HEK293 (cell line): ENCODE data around the gene FBXW11.

Source experiments
- CTCF ChIA-PET: fragments of 350-600 bp; formaldehyde crosslinking; extraction: SDS; loops from one replicate; lab custom pipeline; 2021; ENCODE audit warnings: antibody characterized with exemption; lab: Yijun Ruan, JAX
- POLR2A ChIA-PET: fragments of 300-600 bp; formaldehyde crosslinking; extraction: SDS; loops from one replicate; lab custom pipeline; 2020; ENCODE audit warnings: antibody characterized with exemption, inconsistent platforms; lab: Yijun Ruan, JAX
- H3K27ac ChIP-seq: fragments of 200-500 bp; sonication (Bioruptor generic); 2 replicates; pipeline ENCODE4 v1.5.1; 2014; ENCODE audit warnings: low read depth, low read length, control low read depth, inconsistent platforms; ENCODE audit errors: extremely low read depth
- H3K36me3 ChIP-seq, 2 experiments: fragments of 200-500 bp in 1 of 2; sonication (Bioruptor generic) in 1 of 2; 1 replicate in 1 of 2; 2 replicates in 1 of 2; pipeline ENCODE4 v1.5.1; 2014 to 2017; ENCODE audit warnings: inconsistent platforms in 2 of 2, low read length in 2 of 2; ENCODE audit not compliant: control insufficient read depth in 2 of 2, insufficient read depth in 1 of 2
- H3K4me1 ChIP-seq: fragments of 200-500 bp; sonication (Bioruptor generic); 2 replicates; pipeline ENCODE4 v1.5.1; 2014; ENCODE audit warnings: mild to moderate bottlenecking, low read length, inconsistent platforms; ENCODE audit not compliant: control insufficient read depth, insufficient read depth
- H3K4me3 ChIP-seq: 2 replicates; pipeline ENCODE4 v1.5.1; 2011; ENCODE audit warnings: low read depth, mild to moderate bottlenecking, control low read depth, low read length, moderate library complexity
- H3K9me3 ChIP-seq: fragments of 200-500 bp; sonication (Bioruptor generic); 2 replicates; pipeline ENCODE4 v1.5.1; 2014; ENCODE audit warnings: low read depth, low read length, inconsistent platforms; ENCODE audit not compliant: control insufficient read depth, insufficient read depth
- BCL11A ChIP-seq: fragments of 450-650 bp; formaldehyde crosslinking; IDR thresholded peaks from 2 replicates; pipeline ENCODE4 v1.5.1; 2016; ENCODE audit warnings: low read depth, missing biosample characterization, missing genetic modification characterization
- GLIS1 ChIP-seq: fragments of 450-650 bp; formaldehyde crosslinking; IDR thresholded peaks from 2 replicates; pipeline ENCODE4 v1.5.1; 2016; ENCODE audit warnings: missing biosample characterization, missing genetic modification characterization
- KLF9 ChIP-seq: fragments of 450-650 bp; formaldehyde crosslinking; IDR thresholded peaks from 2 replicates; pipeline ENCODE4 v1.5.1; 2016; ENCODE audit warnings: missing biosample characterization, missing genetic modification characterization, low read depth
- MZF1 ChIP-seq: fragments of 450-650 bp; formaldehyde crosslinking; IDR thresholded peaks from 2 replicates; pipeline ENCODE4 v1.5.1; 2017; ENCODE audit warnings: missing biosample characterization, missing genetic modification characterization, borderline replicate concordance
- SALL2 ChIP-seq: fragments of 450-650 bp; formaldehyde crosslinking; IDR thresholded peaks from 2 replicates; pipeline ENCODE4 v1.5.0; 2017; ENCODE audit warnings: missing biosample characterization, mild to moderate bottlenecking, missing genetic modification characterization, borderline replicate concordance
- SCRT1 ChIP-seq: fragments of 450-650 bp; formaldehyde crosslinking; IDR thresholded peaks from 2 replicates; pipeline ENCODE4 v1.5.1; 2016; ENCODE audit warnings: missing biosample characterization, missing genetic modification characterization, borderline replicate concordance
- TCF7L2 ChIP-seq: IDR thresholded peaks from 2 replicates; pipeline ENCODE4 v1.6.1; 2011; ENCODE audit warnings: low read depth, mild to moderate bottlenecking, inconsistent platforms, low read length, moderate library complexity, borderline replicate concordance
- ZBTB7A ChIP-seq: fragments of 450-650 bp; formaldehyde crosslinking; IDR thresholded peaks from 2 replicates; pipeline ENCODE4 v1.5.1; 2016; ENCODE audit warnings: low read depth, missing biosample characterization, missing genetic modification characterization
- ZFP69B ChIP-seq: fragments of 450-650 bp; formaldehyde crosslinking; IDR thresholded peaks from 2 replicates; pipeline ENCODE4 v1.5.1; 2016; ENCODE audit warnings: missing biosample characterization, missing genetic modification characterization
- ZNF175 ChIP-seq: fragments of 450-650 bp; formaldehyde crosslinking; IDR thresholded peaks from 2 replicates; pipeline ENCODE4 v1.5.1; 2016; ENCODE audit warnings: missing biosample characterization, missing genetic modification characterization
- ZNF23 ChIP-seq: fragments of 450-650 bp; formaldehyde crosslinking; IDR thresholded peaks from 2 replicates; pipeline ENCODE4 v1.5.1; 2016; ENCODE audit warnings: missing biosample characterization, missing genetic modification characterization, borderline replicate concordance
- ZNF239 ChIP-seq: fragments of 450-650 bp; formaldehyde crosslinking; IDR thresholded peaks from 2 replicates; pipeline ENCODE4 v1.5.1; 2016; ENCODE audit warnings: missing biosample characterization, missing genetic modification characterization
- ZNF350 ChIP-seq: fragments of 450-650 bp; formaldehyde crosslinking; IDR thresholded peaks from 2 replicates; pipeline ENCODE4 v1.5.0; 2017; ENCODE audit warnings: missing biosample characterization, mild to moderate bottlenecking, missing genetic modification characterization
- ZNF404 ChIP-seq: fragments of 450-650 bp; formaldehyde crosslinking; IDR thresholded peaks from 2 replicates; pipeline ENCODE4 v1.5.1; 2017; ENCODE audit warnings: missing biosample characterization, missing genetic modification characterization
- ZNF449 ChIP-seq: fragments of 450-650 bp; formaldehyde crosslinking; IDR thresholded peaks from 2 replicates; pipeline ENCODE4 v1.5.1; 2017; ENCODE audit warnings: missing biosample characterization, mild to moderate bottlenecking, missing genetic modification characterization, moderate library complexity
- ZNF530 ChIP-seq: fragments of 450-650 bp; formaldehyde crosslinking; IDR thresholded peaks from 2 replicates; pipeline ENCODE4 v1.5.1; 2016; ENCODE audit warnings: low read depth, missing biosample characterization, missing genetic modification characterization
- ZNF677 ChIP-seq: fragments of 450-650 bp; IDR thresholded peaks from 2 replicates; pipeline ENCODE4 v1.5.0; 2018; ENCODE audit warnings: missing biosample characterization, mild to moderate bottlenecking, missing genetic modification characterization, moderate library complexity
- ZNF785 ChIP-seq: fragments of 450-650 bp; formaldehyde crosslinking; IDR thresholded peaks from 2 replicates; pipeline ENCODE4 v1.5.1; 2016; ENCODE audit warnings: missing biosample characterization, missing genetic modification characterization
- TF ChIP-seq, protein P1 (sequence below): fragments of 450-650 bp; formaldehyde crosslinking; IDR thresholded peaks from 2 replicates; pipeline ENCODE4 v1.5.1; 2016; ENCODE audit warnings: missing biosample characterization, missing genetic modification characterization
- TF ChIP-seq, protein P2 (sequence below): fragments of 450-650 bp; formaldehyde crosslinking; IDR thresholded peaks from 2 replicates; pipeline ENCODE4 v1.5.1; 2016; ENCODE audit warnings: missing biosample characterization, missing genetic modification characterization
- TF ChIP-seq, protein P3 (sequence below): fragments of 450-650 bp; formaldehyde crosslinking; IDR thresholded peaks from 2 replicates; pipeline ENCODE4 v1.5.1; 2016; ENCODE audit warnings: missing biosample characterization, missing genetic modification characterization

Gene FBXW11

GRCh38 chr5:171867786-171868185, 138.7 kb downstream of the FBXW11 start (continued):
- TF ChIP-seq, protein P1, sequence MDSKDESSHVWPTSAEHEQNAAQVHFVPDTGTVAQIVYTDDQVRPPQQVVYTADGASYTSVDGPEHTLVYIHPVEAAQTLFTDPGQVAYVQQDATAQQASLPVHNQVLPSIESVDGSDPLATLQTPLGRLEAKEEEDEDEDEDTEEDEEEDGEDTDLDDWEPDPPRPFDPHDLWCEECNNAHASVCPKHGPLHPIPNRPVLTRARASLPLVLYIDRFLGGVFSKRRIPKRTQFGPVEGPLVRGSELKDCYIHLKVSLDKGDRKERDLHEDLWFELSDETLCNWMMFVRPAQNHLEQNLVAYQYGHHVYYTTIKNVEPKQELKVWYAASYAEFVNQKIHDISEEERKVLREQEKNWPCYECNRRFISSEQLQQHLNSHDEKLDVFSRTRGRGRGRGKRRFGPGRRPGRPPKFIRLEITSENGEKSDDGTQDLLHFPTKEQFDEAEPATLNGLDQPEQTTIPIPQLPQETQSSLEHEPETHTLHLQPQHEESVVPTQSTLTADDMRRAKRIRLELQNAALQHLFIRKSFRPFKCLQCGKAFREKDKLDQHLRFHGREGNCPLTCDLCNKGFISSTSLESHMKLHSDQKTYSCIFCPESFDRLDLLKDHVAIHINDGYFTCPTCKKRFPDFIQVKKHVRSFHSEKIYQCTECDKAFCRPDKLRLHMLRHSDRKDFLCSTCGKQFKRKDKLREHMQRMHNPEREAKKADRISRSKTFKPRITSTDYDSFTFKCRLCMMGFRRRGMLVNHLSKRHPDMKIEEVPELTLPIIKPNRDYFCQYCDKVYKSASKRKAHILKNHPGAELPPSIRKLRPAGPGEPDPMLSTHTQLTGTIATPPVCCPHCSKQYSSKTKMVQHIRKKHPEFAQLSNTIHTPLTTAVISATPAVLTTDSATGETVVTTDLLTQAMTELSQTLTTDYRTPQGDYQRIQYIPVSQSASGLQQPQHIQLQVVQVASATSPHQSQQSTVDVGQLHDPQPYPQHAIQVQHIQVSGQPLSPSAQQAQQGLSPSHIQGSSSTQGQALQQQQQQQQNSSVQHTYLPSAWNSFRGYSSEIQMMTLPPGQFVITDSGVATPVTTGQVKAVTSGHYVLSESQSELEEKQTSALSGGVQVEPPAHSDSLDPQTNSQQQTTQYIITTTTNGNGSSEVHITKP (tag by site-specific recombination) = no peak
- TF ChIP-seq MZF1 (tag by site-specific recombination) (no peak), GLIS1 (tag by site-specific recombination) (no peak)

DNA sequence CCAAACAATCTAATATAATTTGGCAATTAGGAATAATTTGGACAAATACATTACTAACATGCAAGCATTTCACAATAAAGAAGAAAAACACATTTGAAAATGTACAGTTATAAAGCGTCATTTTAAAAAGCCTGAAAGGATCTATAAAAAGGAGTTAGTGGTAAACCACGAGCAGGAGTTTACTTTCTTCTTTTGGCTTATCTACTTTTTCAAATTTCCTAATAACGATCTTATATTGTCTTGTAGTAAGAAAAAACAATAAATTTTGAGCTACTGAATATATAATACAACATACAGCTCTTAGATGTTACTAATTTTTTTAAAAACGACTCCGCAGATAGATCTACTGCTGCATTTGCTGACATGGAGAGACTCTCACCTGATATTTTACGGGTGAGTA, 141.0 kb downstream of the FBXW11 start:
- no peaks in the 10 kb centered on the region for H3K4me1 ChIP-seq
- no peaks in the 10 kb centered on the region for H3K9me3 ChIP-seq
- ChIA-PET POLR2A (no interaction called here), CTCF (no interaction called here)
- no peak overlapping the region for H3K27ac ChIP-seq
- peaks cover 0 to 46% of the 10 kb centered on the region in 2 experiments; a peak in 2 of 3 replicates for H3K36me3 ChIP-seq
- H3K4me3 ChIP-seq = no peak overlapping the region
- TF ChIP-seq ZNF404 (tag by site-specific recombination) = no peak

GRCh38 chr5:171863935-171864334, 142.5 kb downstream of the FBXW11 start:
- CTCF ChIA-PET = interaction anchor here (0.6 to 1.0 kb wide), 2 partner anchors 48 to 231 kb away, joined by 4 read pairs; no protein-coding TSS in a partner anchor
- H3K4me1 ChIP-seq = no peaks in the 10 kb centered on the region
- no peak for TF ChIP-seq SCRT1 (tag by site-specific recombination)
- no peaks in the 10 kb centered on the region for H3K9me3 ChIP-seq
- H3K4me3 ChIP-seq = no peak overlapping the region
- POLR2A ChIA-PET = no interaction called here
- peaks cover 0 to 35% of the 10 kb centered on the region in 2 experiments for H3K36me3 ChIP-seq
- H3K27ac ChIP-seq = no peak overlapping the region

DNA sequence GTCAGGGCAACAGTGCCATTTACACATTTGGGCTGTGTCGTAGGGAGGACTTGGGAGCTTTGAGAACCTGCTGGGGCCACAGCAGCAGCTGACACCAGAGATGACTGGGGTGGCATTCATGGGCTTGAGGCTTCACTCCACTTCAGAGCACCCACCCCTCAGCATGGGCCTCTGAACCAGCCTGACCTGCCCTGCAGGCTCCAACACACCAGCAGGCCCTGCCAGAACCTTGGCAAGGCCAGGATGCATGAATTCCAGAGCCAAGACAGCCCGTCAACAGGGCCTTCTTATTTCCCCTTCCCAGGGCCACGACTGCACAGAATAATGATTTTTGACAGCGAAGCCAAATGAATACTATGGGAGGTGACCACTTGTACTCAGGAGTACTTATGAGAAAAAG, 143.8 kb downstream of the FBXW11 start:
- POLR2A ChIA-PET = no interaction called here
- Histone ChIP-seq H3K4me1 (no peaks in the 10 kb centered on the region), H3K36me3 (peaks cover 0 to 23% of the 10 kb centered on the region in 2 experiments), H3K4me3 (no peak overlapping the region), H3K27ac (no peak overlapping the region), H3K9me3 (no peaks in the 10 kb centered on the region)
- CTCF ChIA-PET = no interaction called here
- TF ChIP-seq ZNF530 (tag by site-specific recombination) (no peak), ZBTB7A (no peak), GLIS1 (tag by site-specific recombination) (no peak), ZNF239 (tag by site-specific recombination) (no peak), ZNF785 (no peak), ZNF350 (tag by site-specific recombination) (no peak), KLF9 (tag by site-specific recombination) (no peak), SALL2 (tag by site-specific recombination) (no peak), ZFP69B (tag by site-specific recombination) (no peak), ZNF677 (tag by site-specific recombination) (no peak), ZNF449 (no peak), BCL11A (tag by site-specific recombination) (no peak), ZNF23 (tag by site-specific recombination) (no peak), TCF7L2 (no peak), ZNF175 (tag by site-specific recombination) (no peak)
- TF ChIP-seq, protein P2, sequence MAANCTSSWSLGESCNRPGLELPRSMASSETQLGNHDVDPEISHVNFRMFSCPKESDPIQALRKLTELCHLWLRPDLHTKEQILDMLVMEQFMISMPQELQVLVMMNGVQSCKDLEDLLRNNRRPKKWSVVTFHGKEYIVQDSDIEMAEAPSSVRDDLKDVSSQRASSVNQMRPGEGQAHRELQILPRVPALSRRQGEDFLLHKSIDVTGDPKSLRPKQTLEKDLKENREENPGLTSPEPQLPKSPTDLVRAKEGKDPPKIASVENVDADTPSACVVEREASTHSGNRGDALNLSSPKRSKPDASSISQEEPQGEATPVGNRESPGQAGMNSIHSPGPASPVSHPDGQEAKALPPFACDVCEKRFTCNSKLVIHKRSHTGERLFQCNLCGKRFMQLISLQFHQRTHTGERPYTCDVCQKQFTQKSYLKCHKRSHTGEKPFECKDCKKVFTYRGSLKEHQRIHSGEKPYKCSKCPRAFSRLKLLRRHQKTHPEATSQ (tag by site-specific recombination) = no peak
- TF ChIP-seq, protein P3, sequence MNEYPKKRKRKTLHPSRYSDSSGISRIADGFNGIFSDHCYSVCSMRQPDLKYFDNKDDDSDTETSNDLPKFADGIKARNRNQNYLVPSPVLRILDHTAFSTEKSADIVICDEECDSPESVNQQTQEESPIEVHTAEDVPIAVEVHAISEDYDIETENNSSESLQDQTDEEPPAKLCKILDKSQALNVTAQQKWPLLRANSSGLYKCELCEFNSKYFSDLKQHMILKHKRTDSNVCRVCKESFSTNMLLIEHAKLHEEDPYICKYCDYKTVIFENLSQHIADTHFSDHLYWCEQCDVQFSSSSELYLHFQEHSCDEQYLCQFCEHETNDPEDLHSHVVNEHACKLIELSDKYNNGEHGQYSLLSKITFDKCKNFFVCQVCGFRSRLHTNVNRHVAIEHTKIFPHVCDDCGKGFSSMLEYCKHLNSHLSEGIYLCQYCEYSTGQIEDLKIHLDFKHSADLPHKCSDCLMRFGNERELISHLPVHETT = no peak
